Skeletal muscle cell (primary cell): ENCODE results near the gene TRABD.
"Not testable (repeated sequence)": the region's sequence is repeated elsewhere in the genome, so short reads cannot be mapped to it uniquely, and the experiment has no call there.

Experiments used
- DNase-seq: peaks from one replicate; pipeline ENCODE4 v3.0.0-alpha.2; 2010; ENCODE audit warnings: low read depth
- H3K4me3 ChIP-seq: 2 replicates; pipeline ENCODE4 v1.5.1; 2011; ENCODE audit warnings: low read depth, mild to moderate bottlenecking, control low read depth, low read length, moderate library complexity

Gene TRABD

GRCh38 chr22:50198624-50199017 lies 12.9 kb downstream of the TRABD start:
- no peak overlapping the region for H3K4me3 ChIP-seq
- DNase-seq, result no peak

DNA sequence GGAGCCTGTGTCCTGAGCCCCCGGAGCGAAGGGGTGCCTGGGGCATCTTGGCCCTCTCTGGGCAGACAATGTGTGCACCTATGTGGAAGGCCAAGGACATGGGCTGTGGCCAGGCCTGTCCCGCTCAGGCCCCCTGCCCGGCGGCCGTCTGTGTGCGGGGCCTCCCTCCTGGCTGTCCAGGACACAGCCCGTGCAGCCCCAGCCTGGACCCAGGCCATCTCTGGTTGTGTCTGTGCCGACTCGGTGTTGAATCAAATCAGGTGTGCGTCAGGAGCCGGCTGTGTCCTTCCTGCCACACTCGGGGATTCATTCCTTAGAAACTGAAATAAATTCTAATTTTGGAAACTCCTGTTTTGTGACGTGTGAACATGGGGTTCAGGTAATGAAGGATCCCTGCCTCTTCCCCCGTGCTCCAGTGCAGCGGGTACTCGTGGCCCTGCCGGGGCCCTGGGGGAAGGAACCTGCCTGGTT lies 13.6 kb downstream of the TRABD start:
- no peak overlapping the region for H3K4me3 ChIP-seq
- no peak for DNase-seq

- DNase-seq, result no peak
- H3K4me3 ChIP-seq, result peak overlapping the region; percentile 70
These were observed 14.2 kb downstream of the TRABD start for GRCh38 chr22:50199829-50200460.

DNA sequence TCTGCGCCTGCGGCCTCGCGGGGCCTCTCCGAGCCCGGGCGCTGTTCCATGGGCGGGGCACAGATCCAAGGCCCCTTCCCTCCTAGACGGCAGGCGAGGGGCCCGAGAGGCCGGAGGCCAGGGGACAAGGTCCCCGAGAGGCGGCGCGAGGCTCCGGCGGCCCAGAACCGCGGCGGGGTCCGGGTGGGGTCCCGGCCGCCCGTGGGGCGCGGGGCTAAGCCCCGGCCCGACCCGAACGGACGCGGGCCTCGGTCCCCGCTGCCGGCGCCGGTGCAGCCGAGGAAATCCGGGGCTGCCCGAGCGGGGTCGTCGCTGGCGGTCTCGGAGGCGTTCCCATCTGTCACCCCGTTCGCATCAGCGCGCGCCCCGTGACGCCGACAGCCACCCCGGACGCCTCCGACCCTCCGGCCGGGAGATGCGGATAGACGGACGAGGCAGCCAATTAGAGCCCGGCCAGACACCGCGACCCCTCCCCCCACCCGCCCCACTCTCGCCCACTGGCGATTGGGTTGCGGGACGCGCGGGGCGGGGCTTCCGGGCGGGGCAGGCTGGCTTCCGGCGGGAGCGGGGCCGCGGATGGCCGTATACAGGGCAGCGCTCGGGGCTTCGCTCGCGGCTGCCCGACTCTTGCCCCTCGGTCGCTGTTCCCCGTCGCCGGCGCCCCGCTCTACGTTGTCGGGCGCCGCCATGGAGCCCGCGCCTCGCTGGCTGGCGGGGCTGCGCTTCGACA lies 14.9 kb downstream of the TRABD start, which contains the start of gene SELENOO:
Gene SELENOO (plus strand): TSS at position 551 of the 730 bp plus-strand sequence. CDS start 26 bp downstream, at position 577.
- H3K4me3 ChIP-seq, result peak within 1 kb of the TSS; percentile 70
- peak; percentile 57 for DNase-seq

DNA sequence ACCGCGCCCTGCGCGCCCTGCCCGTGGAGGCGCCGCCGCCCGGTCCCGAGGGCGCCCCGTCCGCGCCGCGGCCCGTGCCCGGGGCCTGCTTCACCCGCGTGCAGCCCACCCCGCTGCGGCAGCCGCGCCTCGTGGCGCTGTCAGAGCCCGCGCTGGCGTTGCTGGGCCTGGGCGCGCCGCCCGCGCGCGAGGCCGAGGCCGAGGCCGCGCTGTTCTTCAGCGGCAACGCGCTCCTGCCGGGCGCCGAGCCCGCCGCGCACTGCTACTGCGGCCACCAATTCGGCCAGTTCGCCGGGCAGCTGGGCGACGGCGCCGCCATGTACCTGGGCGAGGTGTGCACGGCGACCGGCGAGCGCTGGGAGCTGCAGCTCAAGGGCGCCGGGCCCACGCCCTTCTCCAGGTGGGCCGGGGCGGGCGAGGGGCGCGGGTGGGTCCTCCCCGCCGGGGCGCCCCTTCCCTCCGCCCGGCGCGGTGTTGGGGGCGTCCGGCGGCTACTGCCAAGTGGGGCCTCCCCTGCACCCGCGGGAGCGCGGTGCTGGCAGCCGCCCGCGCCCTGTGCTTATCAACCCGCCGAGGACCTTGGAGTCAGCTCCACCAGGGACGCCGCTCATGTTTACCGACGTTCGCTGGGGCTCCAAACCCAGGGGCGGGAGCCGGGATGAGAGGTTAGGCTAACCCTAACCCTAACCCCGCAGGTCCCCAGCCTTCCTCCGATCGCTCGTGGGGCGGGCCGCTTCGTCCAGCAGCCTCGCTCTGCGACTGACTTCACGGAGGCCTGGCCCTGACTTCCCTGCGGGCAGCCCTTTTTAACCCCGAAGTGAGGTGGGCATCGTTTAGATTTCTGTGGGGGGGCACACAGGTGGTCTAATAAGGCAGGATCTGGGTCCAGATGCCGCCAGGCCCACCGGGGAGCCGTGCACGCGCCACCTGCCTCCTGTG lies 15.7 kb downstream of the TRABD start:
- DNase-seq, result no peak
- H3K4me3 ChIP-seq, result peak overlapping the region; percentile 70

DNA sequence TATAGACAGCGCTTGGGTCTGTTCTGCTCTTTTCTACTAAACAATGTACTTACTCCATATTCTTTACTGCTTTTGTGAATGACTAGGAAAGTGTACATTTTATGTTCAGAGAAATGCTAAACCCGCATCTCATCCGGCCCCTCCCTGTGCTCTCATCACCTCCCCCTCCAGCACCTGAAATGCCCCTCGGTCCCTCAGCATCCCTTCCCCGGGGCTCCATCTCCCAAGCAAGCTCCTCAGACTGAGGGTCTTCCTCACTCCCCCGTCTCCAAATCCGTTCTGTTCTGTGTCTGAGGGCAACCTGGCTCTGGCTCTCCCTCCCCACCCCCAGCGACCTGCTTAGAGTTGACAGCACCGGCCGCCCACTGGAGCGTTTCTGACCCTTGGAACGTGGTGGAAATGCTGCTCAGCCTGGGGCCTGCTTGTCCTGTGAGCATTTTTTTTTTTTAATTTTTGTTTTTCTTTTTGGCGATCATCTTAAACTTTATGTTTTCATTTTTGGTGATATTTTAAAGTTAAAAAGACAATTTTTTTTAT lies 16.5 kb downstream of the TRABD start:
- DNase-seq, result no peak

DNA sequence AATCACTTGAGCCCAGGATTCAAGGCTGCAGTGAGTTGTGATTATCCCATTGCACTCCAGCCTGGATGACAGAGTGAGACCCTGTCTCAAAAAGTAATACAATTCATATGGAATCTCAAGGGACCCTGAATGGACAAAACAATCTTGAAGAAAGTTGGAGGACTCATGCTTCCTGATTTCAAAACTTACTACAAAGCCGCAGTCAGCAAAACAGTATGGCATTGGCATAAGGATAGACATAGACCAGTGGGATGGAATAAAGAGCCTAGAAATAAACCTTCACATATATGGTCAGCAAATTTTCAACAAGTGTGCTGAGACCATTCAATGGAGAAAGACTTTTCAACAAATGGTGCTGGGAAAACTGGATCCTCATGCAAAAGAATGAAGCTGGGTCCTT lies 17.6 kb downstream of the TRABD start:
- H3K4me3 ChIP-seq, result no peak overlapping the region
- DNase-seq, result no peak

More for the DNA sequence above, 16.5 kb downstream of the TRABD start:
- peak overlapping the region; percentile 70 for H3K4me3 ChIP-seq

DNA sequence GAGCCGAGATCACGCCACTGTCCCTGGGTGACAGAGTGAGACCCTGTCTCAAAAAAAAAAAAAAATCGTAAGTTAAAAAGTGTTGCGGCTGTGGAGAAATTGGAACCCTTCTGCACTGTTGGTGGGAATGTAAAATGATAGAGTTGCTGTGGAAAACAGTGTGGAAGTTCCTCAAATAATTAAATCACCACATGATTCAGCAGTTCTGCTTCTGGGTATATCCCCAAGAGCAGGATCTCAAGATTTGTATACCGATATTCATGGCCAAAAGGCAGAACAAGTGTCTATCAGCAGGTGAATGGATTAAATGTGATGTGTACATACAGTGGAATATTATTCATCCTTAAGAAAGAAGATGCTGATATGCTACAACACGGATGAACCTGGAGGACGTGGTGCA lies 18.9 kb downstream of the TRABD start:
- no peak for DNase-seq
- no peak overlapping the region for H3K4me3 ChIP-seq

DNA sequence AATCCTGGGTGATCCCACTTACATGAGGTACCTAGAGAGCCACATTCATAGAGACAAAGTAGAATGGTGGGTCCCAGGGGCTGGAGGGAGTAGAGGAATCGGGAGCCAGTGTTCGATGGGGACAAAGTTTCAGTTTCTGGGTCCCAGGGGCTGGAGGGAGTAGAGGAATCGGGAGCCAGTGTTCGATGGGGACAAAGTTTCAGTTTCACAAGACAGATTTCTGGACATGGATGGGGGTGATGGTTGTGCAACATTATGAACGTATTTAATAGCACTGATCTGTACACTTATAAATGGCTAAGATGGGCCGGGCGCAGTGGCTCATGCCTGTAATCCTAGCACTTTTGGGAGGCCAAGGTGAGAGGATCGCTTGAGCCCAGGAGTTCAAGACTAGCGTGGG lies 19.3 kb downstream of the TRABD start:
- not testable (repeated sequence) for H3K4me3 ChIP-seq, DNase-seq

- no peak overlapping the region for H3K4me3 ChIP-seq
These were observed 20.3 kb downstream of the TRABD start for GRCh38 chr22:50205781-50206569.

GRCh38 chr22:50206599-50206998 lies 20.9 kb downstream of the TRABD start:
- no peak for DNase-seq
- no peak overlapping the region for H3K4me3 ChIP-seq

More at GRCh38 chr22:50205781-50206569, 20.3 kb downstream of the TRABD start:
- DNase-seq, result no peak

DNA sequence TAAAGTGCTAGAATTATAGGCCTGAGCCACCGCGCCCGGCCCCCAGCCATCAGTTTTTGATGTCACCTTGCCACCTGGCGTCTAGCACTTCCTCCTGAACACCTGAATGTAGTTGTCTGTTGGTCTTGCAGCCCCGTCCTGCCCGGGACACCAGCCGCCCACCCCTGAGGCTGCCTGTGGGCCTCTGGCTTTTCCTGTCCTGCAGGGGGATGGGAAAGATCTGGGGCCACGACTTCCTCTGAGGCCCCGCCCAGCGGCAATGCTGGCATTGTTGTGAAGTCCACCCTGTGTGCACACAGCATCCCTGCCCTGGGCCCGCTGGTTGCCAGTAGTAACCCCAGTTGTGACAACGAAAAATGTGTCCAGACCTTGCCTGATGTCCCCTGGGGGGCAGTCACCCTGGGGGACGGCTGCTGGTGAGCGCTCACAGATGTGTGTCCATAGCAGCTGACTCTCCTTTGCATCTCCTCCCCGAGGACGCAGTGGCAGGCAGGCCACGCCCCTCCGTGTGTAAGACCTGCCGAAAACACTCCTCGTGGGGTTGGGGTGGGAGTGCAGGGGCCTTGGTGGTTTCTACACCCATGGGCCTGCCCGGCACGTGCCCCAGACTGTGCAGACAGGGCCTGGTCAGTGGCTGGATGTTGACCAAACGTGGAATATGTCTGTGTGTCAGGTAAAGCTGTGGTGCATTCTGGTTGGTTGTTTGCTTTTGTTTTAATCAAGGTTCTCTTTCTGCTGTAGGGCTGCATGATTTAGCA lies 21.8 kb downstream of the TRABD start:
- DNase-seq, result no peak
- H3K4me3 ChIP-seq, result no peak overlapping the region

GRCh38 chr22:50208430-50208938 lies 22.8 kb downstream of the TRABD start:
- no peak for DNase-seq
- no peak overlapping the region for H3K4me3 ChIP-seq

GRCh38 chr22:50208939-50209892 lies 23.5 kb downstream of the TRABD start:
- DNase-seq, result no peak
- no peak overlapping the region for H3K4me3 ChIP-seq

- DNase-seq, result no peak
- no peak overlapping the region for H3K4me3 ChIP-seq
These were observed 24.2 kb downstream of the TRABD start for GRCh38 chr22:50209893-50210292.

- no peak overlapping the region for H3K4me3 ChIP-seq
- DNase-seq, result no peak
These were observed 24.8 kb downstream of the TRABD start for GRCh38 chr22:50210378-50211139.
